Kidney epithelial cell (primary cell): ENCODE results near the gene RNU6-9. TPM values are rescaled to one million over a fixed set of nuclear protein-coding genes. Genes with fewer than 3 reads are reported as not detected.

Experiments used
- DNase-seq: peaks from one replicate; pipeline ENCODE4 v3.0.0-alpha.2; 2010; ENCODE audit warnings: low read depth
- H3K27me3 ChIP-seq: 2 replicates; pipeline ENCODE4 v1.6.0; 2011; ENCODE audit warnings: low read length; ENCODE audit not compliant: control insufficient read depth, insufficient read depth
- H3K36me3 ChIP-seq: 2 replicates; pipeline ENCODE4 v1.5.1; 2011; ENCODE audit warnings: low read length; ENCODE audit not compliant: control insufficient read depth, insufficient read depth
- H3K4me3 ChIP-seq: 2 replicates; pipeline ENCODE4 v1.5.1; 2011; ENCODE audit warnings: low read depth, mild to moderate bottlenecking, control low read depth, low read length
- CTCF ChIP-seq: IDR thresholded peaks from 2 replicates; pipeline ENCODE4 v1.5.1; 2011; ENCODE audit warnings: mild to moderate bottlenecking, moderate library complexity, low read length, control low read depth, inconsistent platforms; ENCODE audit not compliant: insufficient read depth, poor library complexity, severe bottlenecking
- total RNA-seq: library from RNA; depleted of rRNA; stranded (reverse); fragments of >200 nt; gene quantifications from 2 replicates; pipeline ENCODE4 v1.2.3, GENCODE V29; 2015

Gene RNU6-9
- total RNA-seq, 1 donor from 2014 or later: not detected

- no peaks in the 10 kb centered on the region for H3K36me3 ChIP-seq
- DNase-seq: no peak
- H3K4me3 ChIP-seq: no peak overlapping the region
- peaks cover 44% of the 10 kb centered on the region for H3K27me3 ChIP-seq
- no peak for TF ChIP-seq CTCF
Measured at GRCh38 chr19:919199-920050, 26.1 kb downstream of the RNU6-9 start.

- Histone ChIP-seq H3K27me3 (peaks cover 44% of the 10 kb centered on the region), H3K4me3 (no peak overlapping the region), H3K36me3 (no peaks in the 10 kb centered on the region)
- TF ChIP-seq CTCF: no peak
- DNase-seq: no peak
Measured at GRCh38 chr19:920051-920864, 27.0 kb downstream of the RNU6-9 start.

GRCh38 chr19:924553-925086 lies 31.3 kb downstream of the RNU6-9 start:
- no peak for TF ChIP-seq CTCF

GRCh38 chr19:925087-925525 lies 31.8 kb downstream of the RNU6-9 start:
- DNase-seq: no peak
- Histone ChIP-seq H3K36me3 (no peaks in the 10 kb centered on the region), H3K4me3 (peak overlapping the region; percentile 96), H3K27me3 (peaks cover 9% of the 10 kb centered on the region)
- no peak for TF ChIP-seq CTCF

More at GRCh38 chr19:924553-925086, 31.3 kb downstream of the RNU6-9 start:
- DNase-seq: no peak
- Histone ChIP-seq H3K4me3 (peak overlapping the region; percentile 96), H3K36me3 (no peaks in the 10 kb centered on the region), H3K27me3 (peaks cover 14% of the 10 kb centered on the region)

- no peak for TF ChIP-seq CTCF
- no peak for DNase-seq
- Histone ChIP-seq H3K27me3 (peaks cover 3% of the 10 kb centered on the region), H3K4me3 (peak within 1 kb of the TSS; percentile 96), H3K36me3 (no peaks in the 10 kb centered on the region)
Measured at GRCh38 chr19:925526-926322, 32.4 kb downstream of the RNU6-9 start, which contains the start of gene ARID3A. Gene ARID3A, plus strand, starts transcription at chr19:926035. Its CDS starts 3,494 bp downstream, at chr19:929529.
